NCI-H2107 treated with DMSO at 0.1 percent for 48 hours (cell line): ENCODE results near the gene FBXW11.

Experiments
- DNase-seq: peaks from one replicate; lab custom pipeline; 2025; ENCODE audit not compliant: unreplicated experiment; lab: John Stamatoyannopoulos, UW

Gene FBXW11

DNA sequence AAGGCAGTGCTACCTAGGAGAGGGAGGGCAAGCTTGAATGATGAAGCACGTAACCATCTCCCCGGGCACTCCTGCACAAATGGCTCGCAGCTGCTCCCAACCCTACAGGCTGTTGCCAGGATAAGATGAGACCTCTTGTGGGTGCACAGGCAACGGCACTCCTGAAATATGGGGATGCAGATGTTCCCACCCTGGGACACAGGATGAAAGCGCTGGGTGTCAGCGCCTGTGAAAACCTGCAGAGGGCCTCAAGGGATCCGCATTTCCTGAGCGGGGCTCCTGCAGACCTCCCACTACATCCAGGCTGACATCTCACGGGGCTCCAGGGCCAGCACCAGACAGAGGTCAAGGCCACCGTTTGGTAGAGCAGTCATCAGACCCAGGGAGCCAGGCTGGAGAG lies 160.1 kb downstream of the FBXW11 start:
- no peak for DNase-seq

DNA sequence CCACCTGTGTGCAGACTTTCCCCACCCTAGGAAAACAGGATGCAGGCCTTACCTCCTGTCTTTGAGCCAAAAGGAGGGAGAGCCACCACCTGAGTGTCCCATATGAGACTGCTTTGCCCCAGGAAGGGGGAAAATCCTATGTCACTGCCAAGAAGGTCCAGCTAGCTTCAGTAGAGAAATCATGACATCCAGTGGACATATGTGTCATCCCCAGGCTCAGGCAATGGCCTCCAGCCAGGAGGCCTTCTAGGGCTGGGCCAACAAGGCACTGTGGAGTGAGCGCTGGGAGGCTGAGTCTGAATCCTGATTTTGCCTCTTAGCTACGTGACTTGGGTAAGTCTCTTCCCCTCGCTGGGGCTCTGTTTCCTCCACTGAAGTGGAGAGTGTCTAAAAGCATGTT lies 160.6 kb downstream of the FBXW11 start:
- no peak for DNase-seq

DNA sequence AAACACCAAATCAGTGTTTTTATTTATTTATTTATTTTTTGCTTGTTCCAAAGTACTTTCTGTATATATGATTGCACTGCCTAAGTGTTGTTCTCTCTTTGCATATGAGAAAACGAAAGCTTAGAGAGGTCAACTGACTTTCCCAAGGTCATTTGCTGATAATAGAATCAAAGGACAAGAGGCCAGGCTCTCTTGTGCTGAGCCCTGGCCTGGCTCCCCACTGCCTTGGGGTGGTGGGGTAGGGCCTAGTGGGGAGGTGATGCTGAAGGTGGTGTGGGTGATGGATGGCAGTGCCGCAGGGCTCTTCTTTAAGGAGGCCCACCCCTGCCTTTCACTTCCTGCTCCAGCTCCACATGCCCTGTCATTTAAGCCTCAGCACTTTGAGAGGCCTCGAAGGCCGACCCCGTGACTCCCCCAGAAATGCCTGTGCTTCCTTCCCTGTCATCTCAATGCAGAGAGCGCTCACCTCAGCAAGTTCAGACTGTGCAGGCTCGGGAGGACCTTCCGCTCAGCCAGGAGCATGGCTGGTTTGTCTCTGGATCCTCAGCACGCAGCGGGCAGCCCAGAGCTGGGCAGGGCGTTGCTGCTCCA lies 161.3 kb downstream of the FBXW11 start:
- DNase-seq: no peak

DNA sequence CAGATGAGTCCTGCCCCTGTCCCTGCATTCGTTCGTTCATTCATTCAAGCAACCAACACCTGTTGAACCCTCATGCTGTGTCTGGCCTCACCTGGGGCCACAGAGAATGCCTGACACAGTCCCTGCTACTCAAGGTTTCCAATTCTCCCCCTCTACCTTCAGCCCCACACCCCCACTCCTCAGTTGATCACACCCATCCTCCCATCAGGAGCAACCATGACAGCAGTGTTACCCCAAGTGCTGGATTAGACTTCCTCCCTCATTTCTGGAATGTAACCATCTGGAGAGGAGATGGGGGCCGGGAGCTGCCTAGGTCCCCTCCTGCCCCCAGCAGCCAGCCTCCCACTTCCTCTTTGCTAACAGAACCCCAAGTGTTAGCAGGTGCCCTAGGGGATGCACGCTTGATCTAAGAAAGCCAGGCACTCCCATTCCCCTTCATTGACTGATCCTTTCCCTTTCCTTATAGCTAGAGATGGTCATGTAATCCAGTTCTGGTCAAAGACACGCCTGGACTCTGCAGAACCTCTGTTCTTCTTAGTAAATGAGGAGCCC lies 163.6 kb downstream of the FBXW11 start:
- DNase-seq: no peak

DNA sequence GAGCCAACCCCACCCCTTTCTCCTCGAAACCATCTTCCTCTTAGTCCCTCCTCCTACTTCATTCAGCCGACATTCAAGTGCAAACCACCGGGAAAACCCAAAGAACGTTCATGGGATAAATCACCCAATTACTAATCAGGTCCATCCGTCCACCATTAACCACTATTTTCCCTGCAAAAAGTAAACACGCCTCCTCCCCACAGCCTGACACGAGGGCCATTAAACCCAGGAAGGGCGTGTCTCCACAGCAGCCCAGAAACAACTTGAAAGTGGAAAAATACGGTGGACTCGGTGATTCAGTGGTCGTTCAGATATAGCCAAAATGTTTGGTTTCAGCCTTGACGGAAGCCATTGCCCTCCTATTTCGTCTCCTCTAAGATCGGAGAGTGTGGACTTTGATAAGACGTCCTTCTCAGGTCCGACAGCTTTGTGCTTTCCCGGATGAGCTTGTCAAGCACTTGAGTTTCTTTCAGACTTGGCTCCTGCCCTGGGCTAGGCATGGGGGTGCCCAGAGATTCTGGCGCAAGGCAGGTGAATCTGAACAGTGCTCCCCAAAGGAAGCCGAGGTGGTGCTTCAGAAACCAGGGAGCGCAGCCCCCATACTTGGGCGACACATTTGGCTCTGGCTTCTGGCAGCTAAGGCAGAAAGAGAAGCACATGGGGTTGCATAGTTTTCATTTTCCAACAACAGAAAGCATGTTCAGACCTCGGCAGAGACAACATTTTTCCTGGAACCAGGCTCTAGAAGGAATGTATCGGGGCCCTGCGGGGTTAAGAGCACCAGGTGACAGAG lies 164.3 kb downstream of the FBXW11 start:
- DNase-seq: no peak

DNA sequence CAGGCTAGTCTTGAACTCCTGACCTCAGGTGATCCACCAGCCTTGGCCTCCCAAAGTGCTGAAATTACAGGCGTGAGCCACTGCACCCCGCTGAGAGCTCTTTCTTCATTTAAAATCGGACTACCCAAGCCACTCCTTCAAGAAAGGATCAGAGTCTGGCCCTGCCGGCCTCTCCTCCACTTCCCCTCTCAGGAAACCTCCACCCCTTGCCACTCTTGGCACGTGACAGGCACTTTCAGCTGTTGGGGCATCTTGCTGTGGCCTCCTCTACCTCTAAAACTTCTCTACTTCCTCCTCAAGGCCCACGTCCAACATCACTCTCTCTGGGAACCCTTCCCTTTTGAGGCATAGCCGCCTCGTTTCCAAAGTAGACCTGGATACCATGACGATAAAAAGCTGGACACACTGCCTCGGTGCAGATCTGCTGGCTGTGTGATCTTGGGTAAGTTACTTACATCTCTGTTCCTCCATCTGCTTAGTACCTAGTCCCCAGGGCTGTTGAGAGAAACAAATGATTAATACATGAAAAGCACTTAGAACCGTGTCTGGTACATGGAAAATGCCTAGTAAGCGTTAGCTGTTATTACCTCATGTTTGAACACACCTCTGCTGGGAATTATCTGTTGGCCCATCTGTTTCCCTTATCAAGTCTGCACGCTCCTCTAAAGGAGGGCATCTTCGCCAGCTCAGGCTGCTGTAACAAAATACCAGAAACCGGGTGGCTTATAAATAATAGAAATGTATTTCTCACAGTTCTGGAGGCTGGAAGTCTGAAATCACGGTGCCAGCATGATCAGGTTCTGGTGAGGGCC lies 165.5 kb downstream of the FBXW11 start:
- no peak for DNase-seq

DNA sequence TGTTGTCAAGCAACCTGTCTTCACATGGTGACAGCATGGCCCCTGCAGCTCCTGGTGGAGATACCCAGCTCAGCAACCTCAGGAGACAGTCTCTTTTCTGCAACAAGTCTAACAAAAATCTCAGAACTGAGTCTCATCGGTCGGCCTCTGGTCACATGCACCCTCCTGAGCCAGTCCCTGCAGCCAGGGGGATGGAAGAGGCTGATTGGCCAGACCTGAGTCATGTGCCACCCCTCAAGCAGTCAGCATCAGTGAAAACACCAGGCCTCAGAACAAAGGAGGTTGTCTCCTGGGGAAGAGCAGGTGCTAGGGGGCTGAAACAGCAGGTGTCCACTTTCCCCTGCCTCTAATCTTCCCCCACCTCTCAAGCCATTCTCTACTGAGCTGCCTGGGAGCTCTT lies 166.4 kb downstream of the FBXW11 start:
- peak; percentile 43 for DNase-seq

DNA sequence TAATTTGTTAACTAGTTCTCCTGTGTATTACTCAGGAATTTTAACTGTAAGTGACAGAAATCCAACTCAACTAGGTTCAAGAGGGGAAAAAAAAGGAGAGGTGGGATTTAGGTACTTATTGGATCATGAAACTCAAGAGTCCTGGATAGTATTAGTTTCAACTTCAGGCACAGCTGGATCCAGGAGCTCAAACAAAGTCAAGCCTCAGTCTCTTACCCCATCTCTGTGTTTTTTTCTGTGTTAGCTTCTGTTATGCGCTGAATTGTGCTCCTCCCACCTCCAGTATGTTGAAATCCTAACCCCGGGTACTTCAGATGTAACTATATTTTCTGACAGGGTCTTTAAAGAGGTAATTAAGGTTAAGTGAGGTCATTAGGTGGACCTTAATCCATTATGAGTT lies 167.3 kb downstream of the FBXW11 start:
- DNase-seq: no peak

DNA sequence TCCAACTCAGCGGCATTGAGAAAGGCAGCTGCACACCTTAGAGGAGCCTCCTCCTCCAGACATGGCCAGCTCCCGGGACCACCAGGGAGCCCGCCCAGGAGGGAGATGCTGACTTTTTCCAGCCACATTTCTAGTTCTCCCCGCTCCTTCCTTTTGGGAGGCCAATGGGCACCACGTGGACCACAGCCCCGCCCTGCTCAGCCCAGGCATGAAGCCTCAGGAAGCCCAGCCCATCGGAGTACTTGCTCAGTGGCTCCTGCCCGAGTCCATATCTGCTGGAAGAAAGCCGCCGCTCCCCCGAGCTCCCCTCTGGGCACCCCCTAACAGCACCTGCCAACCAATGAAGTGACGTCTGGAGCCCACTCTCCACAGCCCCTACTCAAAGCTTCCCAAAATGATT lies 168.4 kb downstream of the FBXW11 start:
- DNase-seq: no peak

DNA sequence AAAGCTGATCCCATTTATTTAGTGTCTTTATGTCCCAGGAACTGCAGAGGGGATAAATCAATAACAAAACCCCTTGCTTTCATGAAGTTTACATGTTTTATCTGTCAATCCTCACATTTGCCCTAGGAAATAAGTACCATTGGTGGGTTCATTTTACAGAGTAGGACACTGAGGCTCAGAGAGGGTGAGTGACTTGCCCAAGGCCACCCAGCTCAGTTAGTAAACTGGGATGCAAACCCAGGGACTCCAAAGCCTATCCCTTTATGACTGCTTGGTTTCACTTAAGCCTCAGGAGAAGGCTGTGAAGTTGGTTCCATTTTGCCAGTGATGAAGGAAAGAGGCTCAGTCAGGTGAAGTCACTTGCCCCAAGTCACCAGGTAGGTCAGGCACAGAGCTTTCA lies 168.9 kb downstream of the FBXW11 start:
- DNase-seq: no peak

DNA sequence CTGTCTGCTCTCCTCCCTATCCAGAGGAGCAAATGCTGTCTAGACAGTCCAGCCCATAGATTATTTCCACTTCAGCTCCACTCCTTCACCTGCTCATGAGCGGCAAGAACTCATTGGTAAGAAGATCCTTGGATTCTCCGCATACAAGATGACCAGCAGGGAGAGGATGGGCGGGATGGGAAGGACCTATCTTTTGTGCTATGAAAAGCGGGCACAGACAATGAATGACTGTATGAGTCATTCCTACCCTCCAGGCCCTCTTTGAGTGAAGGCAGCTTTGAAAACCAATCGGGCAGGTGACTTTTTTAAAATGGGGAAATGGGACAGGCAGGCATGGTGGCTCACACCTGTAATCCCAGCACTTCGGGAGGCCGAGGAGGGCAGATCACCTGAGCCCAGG lies 171.4 kb downstream of the FBXW11 start:
- no peak for DNase-seq

DNA sequence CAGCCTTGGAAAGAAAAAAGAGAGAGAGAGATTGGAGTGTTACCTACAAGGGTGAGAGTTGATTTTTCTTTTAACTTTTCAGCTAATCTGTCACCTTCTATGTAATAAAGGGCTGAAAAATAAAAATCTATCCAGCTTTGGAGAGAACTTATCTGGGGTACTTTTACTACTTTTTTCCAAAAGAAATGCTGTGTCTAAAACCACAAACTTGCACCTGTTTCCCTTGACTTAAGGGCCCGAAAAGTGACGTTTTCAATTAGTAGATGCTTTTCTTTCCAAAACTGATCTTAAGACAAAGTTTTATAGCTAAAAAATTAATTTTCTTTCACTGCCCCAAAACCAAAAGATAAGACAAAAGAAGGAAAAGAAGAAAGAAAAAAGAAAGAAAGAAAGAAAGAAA lies 172.0 kb downstream of the FBXW11 start:
- DNase-seq: no peak

DNA sequence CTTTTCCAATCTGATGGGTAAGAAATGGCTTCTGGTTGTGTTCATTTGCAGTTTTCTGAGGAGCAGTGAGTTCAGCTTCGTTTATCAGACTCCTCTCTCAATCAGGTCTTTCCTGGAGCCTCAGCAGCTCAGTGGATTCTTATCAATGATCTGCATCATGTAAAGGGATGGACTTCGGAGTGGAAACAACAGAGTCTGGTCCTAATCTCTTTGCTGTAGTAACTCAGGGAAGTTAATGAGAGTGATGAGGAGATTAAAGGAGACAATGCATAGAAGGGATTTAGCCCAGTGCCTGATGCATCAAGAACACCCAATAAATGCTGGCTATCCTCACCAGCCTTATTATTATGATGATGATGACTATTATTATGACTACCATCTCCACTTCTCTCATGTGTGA lies 173.7 kb downstream of the FBXW11 start:
- no peak for DNase-seq

DNA sequence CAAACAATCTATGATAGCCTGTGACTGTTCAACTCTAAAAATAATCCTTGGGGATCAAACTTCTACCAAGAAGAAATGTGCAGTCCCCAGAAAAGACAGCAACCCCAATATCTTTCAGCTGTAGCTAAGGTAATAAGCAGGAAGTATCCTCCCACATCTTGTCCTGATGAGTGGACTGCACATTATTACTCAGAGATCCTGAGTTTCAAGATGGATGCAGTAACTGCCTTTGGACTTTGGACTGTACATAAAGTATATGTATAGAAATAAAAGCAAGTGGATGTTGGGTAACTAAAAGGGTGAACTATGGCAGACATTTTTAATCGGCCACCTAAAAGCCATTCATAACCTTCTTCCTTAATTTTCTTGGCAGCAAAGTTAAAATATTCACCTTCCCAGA lies 175.8 kb downstream of the FBXW11 start:
- DNase-seq: no peak

DNA sequence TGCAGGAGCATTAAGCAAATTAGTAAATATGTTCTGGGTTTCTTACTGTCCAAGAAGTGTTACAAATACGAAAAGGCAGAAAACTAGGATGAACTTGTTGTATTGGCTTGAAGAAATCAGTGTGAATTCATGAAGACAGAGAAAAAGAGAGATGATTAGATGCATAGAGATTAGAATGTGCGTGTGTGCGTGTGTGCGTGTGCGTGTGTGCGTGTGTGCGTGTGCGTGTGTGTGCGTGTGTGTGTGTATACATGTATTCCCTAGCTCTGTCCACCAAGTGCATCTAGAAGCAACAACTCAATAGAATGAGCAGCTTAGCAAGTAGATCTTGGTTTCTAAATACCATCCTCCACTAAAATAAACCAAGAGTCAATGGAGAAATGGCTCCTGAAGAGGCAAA lies 179.3 kb downstream of the FBXW11 start:
- no peak for DNase-seq

DNA sequence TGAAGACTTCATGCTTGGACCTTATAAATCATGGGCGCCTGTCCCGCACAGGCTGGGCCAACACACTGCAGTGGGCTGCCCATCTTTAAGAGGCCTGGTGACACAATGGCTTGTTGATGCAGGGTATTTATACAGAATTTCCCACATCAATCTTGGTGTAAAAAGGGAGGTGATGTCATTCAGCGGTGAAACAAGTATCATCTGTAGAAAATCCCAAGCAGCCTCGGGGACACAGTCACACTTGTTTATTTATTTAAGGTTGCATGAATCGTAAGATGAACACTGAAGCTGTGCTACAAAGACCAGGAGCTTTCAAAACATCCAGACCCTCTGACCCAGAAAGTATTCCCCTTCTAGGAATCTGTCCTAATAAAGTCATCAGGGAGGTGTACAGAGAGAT lies 180.3 kb downstream of the FBXW11 start:
- DNase-seq: no peak

DNA sequence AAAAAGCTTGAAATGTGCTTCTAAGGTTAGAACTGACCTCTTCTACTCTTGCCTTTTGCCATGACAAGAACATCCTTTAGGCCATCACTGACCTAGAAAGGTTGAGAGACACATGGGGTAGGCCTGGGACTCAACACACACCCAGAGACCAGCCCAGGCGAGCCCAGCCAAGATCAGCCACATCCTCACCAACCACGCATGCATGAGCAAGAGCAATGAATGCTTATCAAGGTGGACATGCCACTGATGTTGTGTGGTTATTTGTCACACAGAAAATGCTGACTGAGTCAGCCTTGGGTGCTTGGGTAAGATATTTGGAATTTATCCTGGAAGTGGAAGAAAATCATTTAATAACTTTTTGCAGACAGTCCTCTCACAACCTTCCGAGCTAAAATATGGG lies 181.4 kb downstream of the FBXW11 start:
- no peak for DNase-seq

DNA sequence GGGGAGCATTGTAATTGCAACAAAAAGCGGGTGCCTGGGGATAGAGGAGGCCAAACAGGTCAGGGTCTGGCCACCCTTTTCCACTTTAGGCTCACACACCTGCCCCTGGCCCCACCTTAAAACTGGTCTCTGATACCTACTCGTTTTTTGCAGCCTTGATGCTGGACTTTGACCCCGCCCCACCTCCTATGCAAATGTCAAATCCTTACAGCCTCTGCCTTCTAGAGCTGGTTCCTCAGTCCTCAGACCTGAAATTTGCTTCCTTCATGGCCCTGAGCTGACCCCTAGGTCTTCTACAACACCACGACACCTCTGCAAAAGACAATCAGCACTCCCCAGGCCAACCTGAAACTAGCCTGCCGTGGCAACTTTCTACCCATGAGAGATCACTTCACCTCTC lies 183.2 kb downstream of the FBXW11 start:
- DNase-seq: no peak

DNA sequence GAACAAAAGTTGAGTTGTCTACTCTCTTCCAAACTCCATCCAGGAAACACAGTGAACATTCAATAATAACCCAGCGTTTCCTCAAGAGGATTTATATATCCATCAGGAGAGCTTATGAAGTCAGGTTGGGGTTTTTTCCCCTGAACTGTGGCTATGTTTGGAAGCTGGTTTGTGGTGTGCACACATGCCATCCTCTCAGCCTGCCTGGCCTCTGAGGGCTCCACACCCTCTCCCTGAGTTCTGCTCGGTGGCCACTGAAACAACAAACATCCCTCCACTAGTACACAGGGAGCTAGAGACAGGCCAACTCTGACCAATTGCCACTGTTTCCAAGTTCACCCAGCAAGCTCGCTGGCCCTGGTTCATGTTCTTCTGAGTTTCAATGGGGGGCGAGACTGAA lies 185.2 kb downstream of the FBXW11 start:
- DNase-seq: no peak

DNA sequence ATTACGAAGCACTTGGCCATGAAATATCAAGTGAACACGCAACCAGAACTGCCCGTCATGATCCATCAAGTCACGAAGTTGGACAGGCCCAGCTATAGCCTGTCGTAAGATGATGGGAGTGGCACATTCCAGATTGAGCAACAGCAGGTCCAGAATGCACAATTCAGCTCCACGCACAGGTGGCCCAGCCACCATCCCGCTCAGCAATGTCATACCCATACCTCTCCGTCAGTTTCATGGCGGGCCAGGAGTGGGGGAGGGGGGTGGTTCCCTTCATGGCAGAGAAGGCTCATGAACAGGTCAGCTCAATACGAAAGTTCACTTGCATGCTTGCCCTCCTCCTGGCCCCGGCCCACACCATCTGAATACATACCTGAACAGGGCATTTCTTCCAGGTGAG lies 185.9 kb downstream of the FBXW11 start:
- no peak for DNase-seq

DNA sequence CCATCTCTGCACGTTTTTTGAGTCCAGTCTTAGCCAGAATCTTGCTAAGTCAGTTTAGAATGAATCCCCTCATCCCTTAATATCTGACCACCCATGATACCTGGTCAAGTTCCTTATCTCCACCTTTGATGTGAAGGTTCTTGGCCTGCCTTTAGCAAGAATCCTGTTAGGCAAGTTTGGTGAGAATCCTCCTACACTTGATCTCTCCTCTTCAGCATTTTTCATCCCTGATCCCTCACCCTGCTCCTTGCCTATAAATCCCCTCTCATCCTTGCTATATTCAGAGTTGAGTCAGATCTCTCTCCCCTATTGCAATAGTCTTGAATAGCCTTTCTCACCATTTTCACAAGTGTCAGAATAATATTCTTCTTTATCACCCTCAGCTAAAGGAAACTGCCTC lies 189.8 kb downstream of the FBXW11 start:
- DNase-seq: no peak
